HepG2 (cell line): ENCODE measurements around the gene PLA2R1. TPM values are rescaled to one million over a fixed set of nuclear protein-coding genes. Genes with fewer than 3 reads are reported as not detected.

ENCODE experiments used
- NONO ChIP-seq, 2 experiments: fragments of 450-650 bp in 1 of 2; sonication (generic) in 1 of 2; formaldehyde crosslinking in 1 of 2; IDR thresholded peaks in 1 of 2; conservative IDR thresholded peaks in 1 of 2; 2 replicates each; pipeline versions ENCODE4 v1.6.1 to v1.8.0; 2017 to 2022; ENCODE audit warnings: mild to moderate bottlenecking in 1 of 2, missing genetic modification reagents in 1 of 2, moderate library complexity in 1 of 2
- PBX2 ChIP-seq: IDR thresholded peaks from 2 replicates; pipeline ENCODE4 v1.6.1; 2016; ENCODE audit warnings: control low read depth
- SNAPC4 ChIP-seq: sonication (generic); formaldehyde crosslinking; IDR thresholded peaks from 2 replicates; pipeline ENCODE4 v1.4.0; 2020; ENCODE audit warnings: mild to moderate bottlenecking, missing genetic modification reagents
- TAF15 ChIP-seq: fragments of 200-400 bp; formaldehyde crosslinking; IDR thresholded peaks from one replicate; pipeline ENCODE4 v1.6.1; 2018; ENCODE audit warnings: mild to moderate bottlenecking, low read depth, low read length; ENCODE audit not compliant: poor library complexity, severe bottlenecking
- TRIM24 ChIP-seq: sonication (generic); formaldehyde crosslinking; IDR thresholded peaks from 2 replicates; pipeline ENCODE4 v1.8.0; 2022; ENCODE audit warnings: mild to moderate bottlenecking, missing genetic modification reagents
- ZMYM4 ChIP-seq: sonication (generic); formaldehyde crosslinking; IDR thresholded peaks from 2 replicates; pipeline ENCODE4 v1.8.1; 2023; ENCODE audit warnings: mild to moderate bottlenecking, missing genetic modification reagents
- ZNF225 ChIP-seq: sonication (generic); formaldehyde crosslinking; IDR thresholded peaks from 2 replicates; pipeline ENCODE4 v1.4.0; 2020; ENCODE audit warnings: mild to moderate bottlenecking, missing genetic modification reagents
- ZNF547 ChIP-seq: sonication (generic); formaldehyde crosslinking; IDR thresholded peaks from 2 replicates; pipeline ENCODE4 v1.5.1; 2020; ENCODE audit warnings: mild to moderate bottlenecking, missing genetic modification reagents
- polyA plus RNA-seq, 8 experiments: library from polyadenylated mRNA; depleted of rRNA in 3 of 8; stranded (reverse) in 7 of 8; unstranded in 1 of 8; fragments of >200 nt; fragmentation: Illumina TruSeq in 4 of 8; extraction: Trizol in 4 of 8; gene quantifications; 2 replicates each; pipeline versions ENCODE4 v1.2.1 to v1.2.3, GENCODE V29; 2011 to 2016; ENCODE audit warnings: low read depth in 4 of 8, missing spikeins in 1 of 8, mixed read lengths in 1 of 8; ENCODE audit not compliant: insufficient read depth in 1 of 8
- total RNA-seq, 5 experiments: library from RNA; depleted of rRNA; stranded (reverse); fragments of >200 nt; fragmentation: Illumina TruSeq; extraction: Trizol; gene quantifications; 2 replicates each; pipeline ENCODE4 v1.2.3, GENCODE V29; 2016; ENCODE audit warnings: low read depth in 1 of 5

PLA2R1 gene
- total and polyA plus RNA-seq, 2 of the 13 experiments (the other 11 are each of a cell fraction or from before 2014, with no cell fraction given): not detected

- TF ChIP-seq SNAPC4 (CRISPR knock-in tag): no peak
- TF ChIP-seq PBX2 (CRISPR knock-in tag): no peak
- TF ChIP-seq NONO (IDR thresholded peaks at IDR 0.05): no peak
- TF ChIP-seq NONO (CRISPR knock-in tag; conservative IDR thresholded peaks at IDR 0.05): no peak
- no peak for TF ChIP-seq ZMYM4 (CRISPR knock-in tag)
- TF ChIP-seq ZNF547 (CRISPR knock-in tag): no peak
- no peak for TF ChIP-seq TRIM24
- no peak for TF ChIP-seq TAF15
- no peak for TF ChIP-seq ZNF225
Observed at GRCh38 chr2:159904959-159905305, 157.5 kb downstream of the PLA2R1 start (continued).
